Left renal pelvis (tissue), 4 donors: ENCODE measurements around the gene HOXD13. TPM values are rescaled to one million over a fixed set of nuclear protein-coding genes. Genes with fewer than 3 reads are reported as not detected.

Experiments used
- DNase-seq, 4 donors: peaks; one replicate each; pipeline ENCODE4 v3.0.0-alpha.2; 2013; ENCODE audit warnings: low read depth in 4 of 4, low spot score in 3 of 4
- polyA plus RNA-seq, 4 donors: library from polyadenylated mRNA; unstranded; fragments of 120-200 nt; gene quantifications; one replicate each; pipeline ENCODE4 v1.2.1, GENCODE V29; 2013; ENCODE audit not compliant: insufficient read length in 4 of 4

HOXD13 gene
- polyA plus RNA-seq, 4 donors, result 0.10 to 0.36 (median 0.23) TPM

GRCh38 chr2:176130147-176130956 is 37.8 kb downstream of the HOXD13 start:
- no peak for DNase-seq

- DNase-seq, result no peak
These were observed 38.7 kb downstream of the HOXD13 start for GRCh38 chr2:176130957-176131847.

DNA sequence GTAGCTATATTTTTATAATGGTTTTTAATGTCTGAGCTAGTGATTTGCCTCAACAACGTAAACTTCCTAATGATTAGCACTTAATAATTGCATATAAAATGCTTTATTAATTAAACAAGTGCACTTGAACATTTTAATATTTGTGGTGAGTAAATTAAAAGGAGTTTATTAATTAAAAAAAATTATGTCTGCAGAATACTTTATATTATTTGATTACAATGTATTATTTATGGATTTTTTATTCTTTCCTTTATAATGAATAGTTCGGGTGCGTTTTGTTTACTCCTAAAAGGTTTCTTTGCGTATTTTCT is 39.3 kb downstream of the HOXD13 start:
- DNase-seq, result no peak

- no peak for DNase-seq
These were observed 40.0 kb downstream of the HOXD13 start for GRCh38 chr2:176132205-176133171.

- DNase-seq, result no peak
These were observed 40.9 kb downstream of the HOXD13 start for GRCh38 chr2:176133389-176133788.

- DNase-seq, result no peak
These were observed 41.5 kb downstream of the HOXD13 start for GRCh38 chr2:176134035-176134434.

- no peak for DNase-seq
These were observed 42.5 kb downstream of the HOXD13 start for GRCh38 chr2:176135035-176135440.

DNA sequence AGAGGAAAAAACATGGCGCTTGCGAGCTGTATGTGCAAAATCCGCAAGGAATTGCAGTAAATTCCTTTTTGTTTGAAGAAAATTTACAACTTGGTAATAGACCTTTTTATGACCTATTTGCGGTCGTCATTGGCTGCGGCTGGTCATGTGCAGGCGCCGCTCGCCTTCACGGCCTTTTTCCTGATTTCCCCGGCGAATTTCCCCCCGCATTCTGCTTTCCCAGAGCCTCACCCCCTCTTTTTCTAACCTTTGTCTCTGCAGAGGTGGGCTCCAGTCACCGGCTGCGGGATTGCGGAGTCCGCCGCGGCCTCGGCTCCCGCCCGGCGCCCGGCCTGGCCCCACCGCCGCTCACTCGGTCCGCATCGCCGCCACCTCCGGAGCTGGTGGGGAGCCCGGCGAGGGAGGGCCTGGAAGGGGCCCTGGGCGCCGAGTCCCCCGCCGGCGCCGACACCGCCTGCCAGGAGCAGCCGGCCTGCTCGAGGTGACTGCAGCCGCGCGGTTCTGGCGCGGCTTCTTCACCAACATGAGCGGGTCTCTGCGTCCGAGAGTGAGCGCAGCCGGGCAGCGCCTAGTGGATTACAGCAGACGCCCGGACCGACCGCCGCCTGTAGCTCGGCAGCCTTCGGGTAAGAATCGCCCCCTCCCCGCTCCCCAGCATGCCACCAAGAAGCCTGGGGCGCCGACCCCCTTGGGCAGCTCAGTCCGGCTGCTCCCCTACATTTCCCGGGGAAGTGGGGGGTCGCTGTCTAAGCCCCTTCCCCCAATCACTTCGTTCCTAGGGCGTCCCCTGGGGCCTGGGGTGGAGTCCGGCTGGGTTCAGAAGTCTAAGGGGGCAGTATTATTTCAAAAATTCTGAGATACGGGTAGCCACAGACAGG is 44.1 kb downstream of the HOXD13 start:
- DNase-seq, result no peak

DNA sequence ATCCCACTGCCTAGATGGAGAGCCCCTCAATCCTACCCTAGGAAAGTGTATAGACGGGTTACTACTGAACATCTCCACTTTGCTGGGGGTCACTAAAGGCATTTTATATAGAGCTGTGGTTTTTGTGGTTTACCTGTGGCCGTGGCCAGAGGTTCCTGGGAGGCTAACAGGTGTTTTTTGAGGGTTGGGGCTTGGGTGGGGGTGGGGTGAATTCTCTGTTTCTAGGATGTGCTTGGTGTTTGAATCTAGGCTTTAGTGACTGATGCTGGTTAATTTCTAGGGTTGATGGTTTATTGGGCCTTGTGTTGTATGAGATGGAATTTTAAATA is 44.7 kb downstream of the HOXD13 start:
- no peak for DNase-seq

DNA sequence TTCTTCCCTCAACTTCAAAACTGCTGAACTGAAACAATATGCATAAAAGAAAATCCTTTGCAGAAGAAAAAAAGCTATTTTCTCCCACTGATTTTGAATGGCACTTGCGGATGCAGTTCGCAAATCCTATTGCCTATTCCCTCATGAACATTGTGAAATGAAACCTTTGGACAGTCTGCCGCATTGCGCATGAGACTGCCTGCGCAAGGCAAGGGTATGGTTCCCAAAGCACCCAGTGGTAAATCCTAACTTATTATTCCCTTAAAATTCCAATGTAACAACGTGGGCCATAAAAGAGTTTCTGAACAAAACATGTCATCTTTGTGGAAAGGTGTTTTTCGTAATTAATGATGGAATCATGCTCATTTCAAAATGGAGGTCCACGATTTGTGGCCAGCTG is 45.4 kb downstream of the HOXD13 start:
- DNase-seq, result no peak

DNA sequence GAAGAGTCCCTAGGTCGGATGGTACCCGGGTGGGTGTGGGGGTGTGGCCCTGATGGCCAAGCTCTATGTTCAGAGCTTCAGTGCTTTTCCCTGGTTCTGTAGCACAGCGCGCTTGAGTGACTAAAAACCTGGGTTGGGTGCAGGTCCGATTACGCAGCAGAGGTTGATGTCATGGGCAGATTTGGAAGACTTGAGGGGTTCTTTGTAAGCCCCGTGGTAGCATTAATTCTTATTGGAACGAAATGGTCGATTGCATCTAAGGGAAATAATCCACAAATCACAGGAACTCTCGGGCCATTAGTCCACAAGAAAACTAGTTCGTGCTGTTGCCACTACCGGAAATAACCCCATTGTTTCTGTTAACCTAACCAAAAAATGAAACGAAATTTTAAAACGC is 46.0 kb downstream of the HOXD13 start:
- no peak for DNase-seq

- no peak for DNase-seq
These were observed 46.6 kb downstream of the HOXD13 start for GRCh38 chr2:176138923-176139660.

- DNase-seq, result no peak
These were observed 47.4 kb downstream of the HOXD13 start for GRCh38 chr2:176139661-176140512.

GRCh38 chr2:176140513-176141317 is 48.2 kb downstream of the HOXD13 start:
- no peak for DNase-seq

DNA sequence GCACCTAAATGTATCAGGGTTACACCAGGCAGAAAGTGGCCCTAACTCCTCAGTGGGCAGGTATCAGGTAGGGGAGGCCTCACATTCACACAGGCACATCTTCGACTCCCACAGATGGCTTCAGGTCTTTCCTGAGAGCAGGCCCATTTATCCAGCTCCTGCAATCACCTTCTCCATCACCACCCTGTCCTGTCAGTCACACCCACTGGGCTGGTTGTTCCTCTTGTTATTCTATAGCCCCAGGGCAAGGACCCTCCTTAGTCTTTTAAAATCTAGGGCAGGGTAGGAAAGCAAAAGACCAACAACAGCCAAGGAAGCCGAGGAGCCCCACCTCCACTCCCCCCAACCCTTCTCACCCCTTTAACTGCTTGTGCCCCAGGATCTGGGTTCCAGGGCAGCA is 49.8 kb downstream of the HOXD13 start:
- no peak for DNase-seq
